B cell (primary cell): Measurements from ENCODE around the gene HDHD5. TPM values are rescaled to one million over a fixed set of nuclear protein-coding genes. Genes with fewer than 3 reads are reported as not detected.

Experiments
- ATAC-seq: fragments of 200-7000 bp; cut with Tn5 transposase; one replicate; pipeline ENCODE4 v1.10.0; 2021; ENCODE audit warnings: low read depth, mild to moderate bottlenecking, moderate number of reproducible peaks, moderate library complexity
- CTCF ChIA-PET: fragments of 350-600 bp; sonication (Branson Sonifier 250); formaldehyde crosslinking; loops from one replicate; lab custom pipeline; 2021; ENCODE audit warnings: antibody characterized with exemption, inconsistent platforms; lab: Charles Lee
- POLR2A ChIA-PET: fragments of 350-600 bp; sonication (Branson Sonifier 250); formaldehyde crosslinking; loops from one replicate; lab custom pipeline; 2021; ENCODE audit warnings: antibody characterized with exemption; lab: Charles Lee
- DNase-seq: peaks from one replicate; pipeline ENCODE4 v3.0.0; 2013
- H2AFZ ChIP-seq: 2 replicates; pipeline ENCODE4 v1.6.1; 2012; ENCODE audit warnings: mild to moderate bottlenecking, low read depth, low read length; ENCODE audit not compliant: insufficient read depth, poor library complexity, severe bottlenecking
- H3K27ac ChIP-seq, 2 donors: 1 replicate in 1 of 2; 2 replicates in 1 of 2; pipeline ENCODE4 v1.5.1; 2012 to 2013; ENCODE audit warnings: low read length in 2 of 2, mild to moderate bottlenecking in 2 of 2, moderate library complexity in 1 of 2
- H3K27me3 ChIP-seq, 4 experiments: fragments of 200-600 bp in 1 of 4; sonication (generic) in 1 of 4; replicated peaks in 1 of 4; 1 replicate in 2 of 4; 2 replicates in 2 of 4; pipeline versions ENCODE4 v1.6.1 to v1.7.0; 2013 to 2016; ENCODE audit warnings: low read length in 3 of 4, mild to moderate bottlenecking in 2 of 4, mixed read lengths in 1 of 4, moderate library complexity in 1 of 4; ENCODE audit not compliant: insufficient read depth in 4 of 4, control insufficient read depth in 3 of 4; ENCODE audit errors: control extremely low read depth in 1 of 4
- H3K36me3 ChIP-seq, 2 experiments: replicated peaks in 1 of 2; 1 replicate in 1 of 2; 2 replicates in 1 of 2; pipeline versions ENCODE4 v1.6.1 to v1.7.1; 2013; ENCODE audit warnings: low read length in 1 of 2; ENCODE audit not compliant: insufficient read depth in 2 of 2, control insufficient read depth in 1 of 2; ENCODE audit errors: control extremely low read depth in 1 of 2, extremely low read depth in 1 of 2
- H3K4me1 ChIP-seq, 2 donors: fragments of 200-600 bp in 1 of 2; sonication (generic) in 1 of 2; 1 replicate in 1 of 2; 2 replicates in 1 of 2; pipeline versions ENCODE4 v1.5.1 to v1.6.1; 2013 to 2017; ENCODE audit warnings: low read length in 2 of 2; ENCODE audit not compliant: control insufficient read depth in 2 of 2, insufficient read depth in 2 of 2
- H3K4me2 ChIP-seq: replicated peaks from 2 replicates; pipeline ENCODE3; 2012; ENCODE audit warnings: mild to moderate bottlenecking, low read depth, low read length; ENCODE audit not compliant: poor library complexity, severe bottlenecking
- H3K4me3 ChIP-seq, 5 experiments: fragments of 200-600 bp in 1 of 5; sonication (generic) in 1 of 5; 1 replicate in 3 of 5; 2 replicates in 2 of 5; pipeline versions ENCODE4 v1.5.1 to v1.7.0; 2011 to 2016; ENCODE audit warnings: low read length in 4 of 5, mild to moderate bottlenecking in 4 of 5, low read depth in 2 of 5, control low read depth in 1 of 5, moderate library complexity in 1 of 5; ENCODE audit not compliant: insufficient read depth in 1 of 5; ENCODE audit errors: control extremely low read depth in 1 of 5, extremely low read depth in 1 of 5
- H3K79me2 ChIP-seq: fragments of 200-600 bp; sonication (generic); one replicate; pipeline ENCODE4 v1.6.0; 2016; ENCODE audit warnings: low read length; ENCODE audit not compliant: control insufficient read depth, insufficient read depth
- H3K9ac ChIP-seq: fragments of 200-600 bp; sonication (generic); 2 replicates; pipeline ENCODE4 v1.6.1; 2017; ENCODE audit warnings: mild to moderate bottlenecking, low read length, moderate library complexity
- H3K9me3 ChIP-seq, 3 donors: one replicate each; pipeline versions ENCODE4 v1.6.1 to v1.7.1; 2013; ENCODE audit warnings: low read length in 2 of 3; ENCODE audit not compliant: control insufficient read depth in 2 of 3, insufficient read depth in 1 of 3; ENCODE audit errors: control extremely low read depth in 1 of 3
- H4K20me1 ChIP-seq: 2 replicates; pipeline ENCODE4 v1.6.0; 2012; ENCODE audit warnings: mild to moderate bottlenecking, low read length; ENCODE audit not compliant: insufficient read depth, control insufficient read depth, poor library complexity, severe bottlenecking
- H3K27ac Mint-ChIP-seq: one replicate; pipeline ENCODE4 v1.8.0; 2021; ENCODE audit warnings: mixed read lengths
- H3K27me3 Mint-ChIP-seq: one replicate; pipeline ENCODE4 v1.8.0; 2021; ENCODE audit warnings: mixed read lengths
- H3K4me1 Mint-ChIP-seq: one replicate; pipeline ENCODE4 v1.8.0; 2021; ENCODE audit warnings: mixed read lengths
- H3K4me3 Mint-ChIP-seq: one replicate; pipeline ENCODE4 v1.8.0; 2021; ENCODE audit warnings: mixed read lengths
- H3K9me3 Mint-ChIP-seq: one replicate; pipeline ENCODE4 v1.8.0; 2022; ENCODE audit warnings: mixed read lengths; ENCODE audit not compliant: insufficient read depth
- CTCF ChIP-seq: fragments of 200-600 bp; IDR thresholded peaks from one replicate; pipeline ENCODE4 v1.8.0; 2022; ENCODE audit warnings: antibody characterized with exemption, mild to moderate bottlenecking
- EZH2 ChIP-seq: IDR thresholded peaks from 2 replicates; pipeline ENCODE4 v1.6.1; 2012; ENCODE audit warnings: borderline replicate concordance, low read depth, mild to moderate bottlenecking, moderate library complexity, low read length; ENCODE audit not compliant: insufficient read depth, poor library complexity, severe bottlenecking
- WGBS: methylation state at CpG from one replicate; pipeline ENCODE4 v1.1.5; 2013; ENCODE audit warnings: missing lambda C conversion rate; ENCODE audit not compliant: insufficient coverage; 5-methylcytosine and 5-hydroxymethylcytosine counted together
- intact Hi-C: fragments of 100-400 bp; cut with micrococcal nuclease; formaldehyde crosslinking; loops from one replicate; pipeline ENCODE4 v1.10.0; 2022
- polyA plus RNA-seq: library from polyadenylated mRNA; depleted of rRNA; stranded (reverse); fragments of >200 nt; gene quantifications from 2 replicates; pipeline ENCODE4 v1.2.3, GENCODE V29; 2012
- total RNA-seq, 2 donors: library from RNA; stranded (reverse); fragments of 120-200 nt in 1 of 2; gene quantifications; 1 replicate in 1 of 2; 2 replicates in 1 of 2; pipeline versions ENCODE4 v1.2.3 to v1.2.4, GENCODE V29; 2013 to 2022

The HDHD5 gene
- total and polyA plus RNA-seq, 2 donors (not counting 1 experiment from before 2014, with no cell fraction given), result 17.7 to 37.7 TPM

GRCh38 chr22:17091851-17092250, 67.2 kb downstream of the HDHD5 start:
- H3K4me3 Mint-ChIP-seq, result no peak overlapping the region
- H3K27me3 Mint-ChIP-seq, result no peaks in the 10 kb centered on the region
- no peaks in the 10 kb centered on the region for H3K36me3 ChIP-seq
- DNase-seq (no peak), ATAC-seq (no peak)
- H3K4me1 Mint-ChIP-seq, result peaks cover 24% of the 10 kb centered on the region
- H4K20me1 ChIP-seq, result peaks cover 47% of the 10 kb centered on the region
- ChIA-PET CTCF (no interaction called here), POLR2A (no interaction called here)
- no peak for TF ChIP-seq EZH2
- TF ChIP-seq CTCF, result no peak
- H3K27ac Mint-ChIP-seq, result no peak overlapping the region
- no peaks in the 10 kb centered on the region for H3K9me3 ChIP-seq
- no peak overlapping the region for H3K27ac ChIP-seq
- no CpG with 5 or more reads among the region's 4 CpGs for WGBS
- no peak overlapping the region for H3K4me2 ChIP-seq
- H3K4me3 ChIP-seq, result no peak overlapping the region
- peaks cover 88% of the 10 kb centered on the region for H3K79me2 ChIP-seq
- intact Hi-C loops, result no loop called here
- no peak overlapping the region for H2AFZ ChIP-seq
- no peak overlapping the region for H3K9ac ChIP-seq
- no peaks in the 10 kb centered on the region for H3K9me3 Mint-ChIP-seq
- no peaks in the 10 kb centered on the region for H3K27me3 ChIP-seq
- peaks cover 13 to 17% of the 10 kb centered on the region in 2 donors for H3K4me1 ChIP-seq

DNA sequence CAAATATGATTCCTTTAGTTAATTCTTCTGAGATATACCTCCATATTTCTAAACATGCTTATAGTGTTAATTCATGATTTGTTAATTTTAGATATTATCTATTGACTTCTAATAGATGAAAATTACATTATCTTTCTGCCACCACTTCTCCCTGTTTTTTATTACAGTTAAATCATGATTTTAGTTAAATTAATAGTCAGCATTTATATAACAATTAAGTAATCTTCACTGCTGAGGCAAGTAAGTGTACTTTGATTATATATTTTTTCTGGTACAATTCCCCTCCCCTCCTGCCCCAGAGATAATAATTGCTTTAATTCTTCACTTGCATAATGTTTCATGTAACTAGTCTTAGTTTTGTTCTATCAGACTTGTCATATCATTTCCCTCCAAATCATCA, 68.5 kb downstream of the HDHD5 start:
- peaks cover 35% of the 10 kb centered on the region for H3K4me1 Mint-ChIP-seq
- Histone ChIP-seq H3K4me1 (peaks cover 25 to 29% of the 10 kb centered on the region in 2 donors), H3K36me3 (no peaks in the 10 kb centered on the region), H4K20me1 (peaks cover 49% of the 10 kb centered on the region), H3K9me3 (no peaks in the 10 kb centered on the region), H2AFZ (no peak overlapping the region), H3K27ac (no peak overlapping the region), H3K4me2 (no peak overlapping the region), H3K9ac (no peak overlapping the region), H3K27me3 (no peaks in the 10 kb centered on the region), H3K4me3 (no peak overlapping the region), H3K79me2 (peaks cover 92% of the 10 kb centered on the region)
- ATAC-seq (no peak), DNase-seq (no peak)
- ChIA-PET CTCF (interaction anchor here (1.6 kb wide), 1 partner anchor 81 kb away, joined by 5 read pairs; no protein-coding TSS in a partner anchor), POLR2A (no interaction called here)
- no peaks in the 10 kb centered on the region for H3K9me3 Mint-ChIP-seq
- TF ChIP-seq CTCF, result no peak
- no peak for TF ChIP-seq EZH2
- H3K4me3 Mint-ChIP-seq, result no peak overlapping the region
- no peak overlapping the region for H3K27ac Mint-ChIP-seq
- intact Hi-C loops, result no loop called here
- no peaks in the 10 kb centered on the region for H3K27me3 Mint-ChIP-seq

Other genes starting within 250 kb of the HDHD5 start
- gene GAB4, start 151.1 kb downstream of the HDHD5 start, total RNA-seq, result 0.39 TPM in 1 of 2 replicates, not detected in the other
- not detected in 2 replicates for gene GAB4, start 151.1 kb downstream of the HDHD5 start, polyA plus RNA-seq
- 22.4 and 24.6 TPM in 2 replicates for gene IL17RA, start 74.3 kb downstream of the HDHD5 start, total RNA-seq
- gene IL17RA, start 74.3 kb downstream of the HDHD5 start, polyA plus RNA-seq, result 7.0 and 8.1 TPM in 2 replicates
- 0.12 TPM in 1 of 2 replicates, not detected in the other for gene TMEM121B, start 37.9 kb downstream of the HDHD5 start, total RNA-seq
- 0.04 TPM in 1 of 2 replicates, not detected in the other for gene TMEM121B, start 37.9 kb downstream of the HDHD5 start, polyA plus RNA-seq
- gene ADA2, start 60.2 kb upstream of the HDHD5 start, total RNA-seq, result 89.8 and 92.2 TPM in 2 replicates
- gene ADA2, start 60.2 kb upstream of the HDHD5 start, polyA plus RNA-seq, result 120 and 155 TPM in 2 replicates
- 4.8 and 6.6 TPM in 2 replicates for gene CECR2, start 210.2 kb upstream of the HDHD5 start, total RNA-seq
- gene CECR2, start 210.2 kb upstream of the HDHD5 start, polyA plus RNA-seq, result 0.13 and 0.29 TPM in 2 replicates